Astrocyte (in vitro differentiated cells and primary cell): Measurements from ENCODE around the gene CAVIN2. TPM values are rescaled to one million over a fixed set of nuclear protein-coding genes. Genes with fewer than 3 reads are reported as not detected.

Source experiments
- DNase-seq: peaks from one replicate; pipeline ENCODE4 v3.0.0-alpha.2; 2010; ENCODE audit warnings: low read depth
- FAIRE-seq: peaks from 2 replicates; lab custom pipeline; 2011; peaks lifted over from hg19 to GRCh38; lab: Jason Lieb, UNC
- H2AFZ ChIP-seq: 2 replicates; pipeline ENCODE4 v1.6.0; 2012; ENCODE audit warnings: low read depth, low read length, inconsistent platforms
- H3K27ac ChIP-seq: 2 replicates; pipeline ENCODE4 v1.5.1; 2011; ENCODE audit warnings: low read depth, low read length, inconsistent platforms
- H3K27me3 ChIP-seq: 2 replicates; pipeline ENCODE4 v1.6.0; 2011; ENCODE audit warnings: low read length, inconsistent platforms; ENCODE audit not compliant: insufficient read depth
- H3K36me3 ChIP-seq: 2 replicates; pipeline ENCODE4 v1.5.1; 2011; ENCODE audit warnings: low read length, inconsistent platforms; ENCODE audit not compliant: insufficient read depth
- H3K4me1 ChIP-seq: 2 replicates; pipeline ENCODE4 v1.5.1; 2011; ENCODE audit warnings: low read length, inconsistent platforms; ENCODE audit not compliant: insufficient read depth
- H3K4me2 ChIP-seq: 2 replicates; pipeline ENCODE4 v1.6.0; 2012; ENCODE audit warnings: low read length, inconsistent platforms
- H3K4me3 ChIP-seq: 2 replicates; pipeline ENCODE4 v1.5.1; 2011; ENCODE audit warnings: low read depth, mild to moderate bottlenecking, low read length, inconsistent platforms; ENCODE audit not compliant: insufficient read depth
- H3K79me2 ChIP-seq: 2 replicates; pipeline ENCODE4 v1.6.0; 2012; ENCODE audit warnings: mild to moderate bottlenecking, low read length, inconsistent platforms; ENCODE audit not compliant: insufficient read depth
- H3K9ac ChIP-seq: 2 replicates; pipeline ENCODE4 v1.6.0; 2012; ENCODE audit warnings: mild to moderate bottlenecking, low read length, inconsistent platforms
- H3K9me3 ChIP-seq: 2 replicates; pipeline ENCODE4 v1.5.1; 2012; ENCODE audit warnings: low read depth, mild to moderate bottlenecking, low read length, inconsistent platforms; ENCODE audit not compliant: insufficient read depth
- H4K20me1 ChIP-seq: 2 replicates; pipeline ENCODE4 v1.6.0; 2012; ENCODE audit warnings: low read length, inconsistent platforms; ENCODE audit not compliant: insufficient read depth
- H3K27ac Mint-ChIP-seq: one replicate; pipeline ENCODE4 v1.8.0; 2021; ENCODE audit warnings: mild to moderate bottlenecking, mixed read lengths; ENCODE audit not compliant: unreplicated experiment
- H3K27me3 Mint-ChIP-seq: one replicate; pipeline ENCODE4 v1.8.0; 2021; ENCODE audit warnings: low read depth, mixed read lengths; ENCODE audit not compliant: unreplicated experiment
- H3K36me3 Mint-ChIP-seq: one replicate; pipeline ENCODE4 v1.8.0; 2021; ENCODE audit warnings: low read depth, mixed read lengths; ENCODE audit not compliant: unreplicated experiment
- H3K4me1 Mint-ChIP-seq: one replicate; pipeline ENCODE4 v1.8.0; 2021; ENCODE audit warnings: low read depth, mixed read lengths; ENCODE audit not compliant: unreplicated experiment
- H3K4me3 Mint-ChIP-seq: one replicate; pipeline ENCODE4 v1.8.0; 2021; ENCODE audit warnings: mild to moderate bottlenecking, moderate library complexity, mixed read lengths; ENCODE audit not compliant: unreplicated experiment
- H3K9me3 Mint-ChIP-seq: one replicate; pipeline ENCODE4 v1.8.0; 2021; ENCODE audit warnings: mild to moderate bottlenecking, mixed read lengths; ENCODE audit not compliant: unreplicated experiment
- EZH2 ChIP-seq: IDR thresholded peaks from 2 replicates; pipeline ENCODE4 v1.6.1; 2012; ENCODE audit warnings: mild to moderate bottlenecking, low read length, inconsistent platforms; ENCODE audit not compliant: insufficient read depth
- total RNA-seq: library from RNA; stranded (reverse); gene quantifications from 2 replicates; pipeline ENCODE4 v1.2.1, GENCODE V29; 2021
- TF ChIP-seq, protein P1 (sequence below): IDR thresholded peaks from 2 replicates; pipeline ENCODE4 v1.5.1; 2011; ENCODE audit warnings: low read depth, mild to moderate bottlenecking, inconsistent platforms, low read length, moderate library complexity; ENCODE audit not compliant: insufficient read depth

Gene CAVIN2
- total RNA-seq, 1 donor from 2014 or later = 2.8 TPM

- Mint-ChIP-seq H3K36me3 (no peaks in the 10 kb centered on the region), H3K9me3 (peaks cover 2% of the 10 kb centered on the region), H3K27me3 (no peaks in the 10 kb centered on the region), H3K27ac (no peak overlapping the region), H3K4me1 (peaks cover 10% of the 10 kb centered on the region), H3K4me3 (no peak overlapping the region)
- no peak overlapping the region for H2AFZ ChIP-seq
- no peaks in the 10 kb centered on the region for H3K9me3 ChIP-seq
- no peak for TF ChIP-seq EZH2
- TF ChIP-seq, protein P1, sequence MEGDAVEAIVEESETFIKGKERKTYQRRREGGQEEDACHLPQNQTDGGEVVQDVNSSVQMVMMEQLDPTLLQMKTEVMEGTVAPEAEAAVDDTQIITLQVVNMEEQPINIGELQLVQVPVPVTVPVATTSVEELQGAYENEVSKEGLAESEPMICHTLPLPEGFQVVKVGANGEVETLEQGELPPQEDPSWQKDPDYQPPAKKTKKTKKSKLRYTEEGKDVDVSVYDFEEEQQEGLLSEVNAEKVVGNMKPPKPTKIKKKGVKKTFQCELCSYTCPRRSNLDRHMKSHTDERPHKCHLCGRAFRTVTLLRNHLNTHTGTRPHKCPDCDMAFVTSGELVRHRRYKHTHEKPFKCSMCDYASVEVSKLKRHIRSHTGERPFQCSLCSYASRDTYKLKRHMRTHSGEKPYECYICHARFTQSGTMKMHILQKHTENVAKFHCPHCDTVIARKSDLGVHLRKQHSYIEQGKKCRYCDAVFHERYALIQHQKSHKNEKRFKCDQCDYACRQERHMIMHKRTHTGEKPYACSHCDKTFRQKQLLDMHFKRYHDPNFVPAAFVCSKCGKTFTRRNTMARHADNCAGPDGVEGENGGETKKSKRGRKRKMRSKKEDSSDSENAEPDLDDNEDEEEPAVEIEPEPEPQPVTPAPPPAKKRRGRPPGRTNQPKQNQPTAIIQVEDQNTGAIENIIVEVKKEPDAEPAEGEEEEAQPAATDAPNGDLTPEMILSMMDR = no peak
- no peaks in the 10 kb centered on the region for H3K36me3 ChIP-seq
- DNase-seq = no peak
- no peaks in the 10 kb centered on the region for H3K27me3 ChIP-seq
- no peak overlapping the region for H3K4me2 ChIP-seq
- no peaks in the 10 kb centered on the region for H3K79me2 ChIP-seq
- H3K4me1 ChIP-seq = peaks cover 15% of the 10 kb centered on the region
- H4K20me1 ChIP-seq = no peaks in the 10 kb centered on the region
- no peak overlapping the region for H3K9ac ChIP-seq
- no peak overlapping the region for H3K4me3 ChIP-seq
- no peak overlapping the region for H3K27ac ChIP-seq
- FAIRE-seq = no peak
These were observed 14.0 kb upstream of the CAVIN2 start for GRCh38 chr2:191860760-191861466.

GRCh38 chr2:191859681-191860080, 12.8 kb upstream of the CAVIN2 start:
- Histone ChIP-seq H3K27me3 (no peaks in the 10 kb centered on the region), H3K4me1 (peaks cover 16% of the 10 kb centered on the region), H3K4me3 (no peak overlapping the region), H4K20me1 (no peaks in the 10 kb centered on the region), H3K27ac (no peak overlapping the region), H3K9ac (no peak overlapping the region), H3K4me2 (no peak overlapping the region), H3K9me3 (no peaks in the 10 kb centered on the region), H3K79me2 (no peaks in the 10 kb centered on the region), H3K36me3 (no peaks in the 10 kb centered on the region), H2AFZ (no peak overlapping the region)
- H3K4me3 Mint-ChIP-seq = no peak overlapping the region
- no peak for TF ChIP-seq EZH2
- TF ChIP-seq, protein P1 = no peak
- DNase-seq = no peak
- peaks cover 7% of the 10 kb centered on the region for H3K4me1 Mint-ChIP-seq
- peaks cover 2% of the 10 kb centered on the region for H3K9me3 Mint-ChIP-seq
- H3K27ac Mint-ChIP-seq = no peak overlapping the region
- H3K36me3 Mint-ChIP-seq = no peaks in the 10 kb centered on the region
- no peak for FAIRE-seq
- no peaks in the 10 kb centered on the region for H3K27me3 Mint-ChIP-seq

DNA sequence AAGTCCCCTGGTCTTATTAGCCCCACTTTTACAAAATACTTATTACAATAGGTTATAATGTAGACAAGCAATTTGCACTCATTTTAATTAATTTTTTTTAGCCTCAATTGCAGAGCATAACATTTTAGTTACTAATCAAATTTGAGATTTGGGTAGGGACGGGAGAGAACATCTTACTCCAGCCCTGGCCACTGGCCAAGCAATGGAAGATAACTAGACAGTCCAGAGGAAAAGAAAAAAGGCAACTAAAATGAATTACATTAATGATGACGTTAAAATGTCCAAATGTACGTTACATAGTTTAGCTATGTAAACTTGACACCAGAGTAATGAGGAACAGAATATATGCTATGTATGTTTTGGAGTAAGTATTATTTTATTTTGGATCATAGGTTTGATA, 11.0 kb upstream of the CAVIN2 start:
- Mint-ChIP-seq H3K9me3 (peaks cover 2% of the 10 kb centered on the region), H3K36me3 (no peaks in the 10 kb centered on the region), H3K27me3 (no peaks in the 10 kb centered on the region), H3K27ac (no peak overlapping the region), H3K4me3 (no peak overlapping the region), H3K4me1 (peaks cover 9% of the 10 kb centered on the region)
- no peak overlapping the region for H3K9ac ChIP-seq
- no peaks in the 10 kb centered on the region for H4K20me1 ChIP-seq
- H2AFZ ChIP-seq = no peak overlapping the region
- H3K27me3 ChIP-seq = no peaks in the 10 kb centered on the region
- DNase-seq (no peak), FAIRE-seq (no peak)
- H3K4me2 ChIP-seq = no peak overlapping the region
- no peaks in the 10 kb centered on the region for H3K79me2 ChIP-seq
- H3K27ac ChIP-seq = no peak overlapping the region
- no peak for TF ChIP-seq EZH2
- TF ChIP-seq, protein P1 = no peak
- no peak overlapping the region for H3K4me3 ChIP-seq
- no peaks in the 10 kb centered on the region for H3K36me3 ChIP-seq
- H3K9me3 ChIP-seq = no peaks in the 10 kb centered on the region
- peaks cover 23% of the 10 kb centered on the region for H3K4me1 ChIP-seq
